Stimulated activated CD8-positive, alpha-beta memory T cell treated with anti-CD3 and anti-CD28 coated beads, Interleukin-15, amount 100 ng/mL, for 4 hours (primary cell): ENCODE data around the gene EGFR.
"Not testable (repeated sequence)": the region's sequence is repeated elsewhere in the genome, so short reads cannot be mapped to it uniquely, and the experiment has no call there.

Experiments
- DNase-seq, 2 donors: peaks; one replicate each; pipeline ENCODE4 v3.0.0-alpha.2; 2020; ENCODE audit warnings: low read depth in 2 of 2

The EGFR gene

GRCh38 chr7:55013851-55014250 lies 5.0 kb upstream of the EGFR start:
- DNase-seq = no peak

- DNase-seq = no peak
Measured at GRCh38 chr7:55016061-55016745, 2.6 kb upstream of the EGFR start.

DNA sequence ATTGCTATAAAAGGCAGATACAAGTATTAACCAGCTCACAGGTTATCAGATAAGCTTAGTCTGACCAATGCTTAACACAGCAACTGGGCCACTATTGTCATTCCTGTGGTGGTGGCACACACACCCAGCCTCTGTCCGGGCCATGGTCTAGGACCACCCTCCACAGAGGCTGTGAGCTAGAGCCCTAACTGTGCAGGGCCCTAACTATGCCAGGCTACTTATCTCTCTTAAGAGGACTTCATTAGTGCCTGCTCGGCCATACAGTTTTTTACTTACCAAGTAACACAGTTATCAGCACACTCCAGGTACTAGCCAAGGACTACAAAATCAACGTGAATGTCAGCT lies 2.1 kb upstream of the EGFR start:
- no peak for DNase-seq

DNA sequence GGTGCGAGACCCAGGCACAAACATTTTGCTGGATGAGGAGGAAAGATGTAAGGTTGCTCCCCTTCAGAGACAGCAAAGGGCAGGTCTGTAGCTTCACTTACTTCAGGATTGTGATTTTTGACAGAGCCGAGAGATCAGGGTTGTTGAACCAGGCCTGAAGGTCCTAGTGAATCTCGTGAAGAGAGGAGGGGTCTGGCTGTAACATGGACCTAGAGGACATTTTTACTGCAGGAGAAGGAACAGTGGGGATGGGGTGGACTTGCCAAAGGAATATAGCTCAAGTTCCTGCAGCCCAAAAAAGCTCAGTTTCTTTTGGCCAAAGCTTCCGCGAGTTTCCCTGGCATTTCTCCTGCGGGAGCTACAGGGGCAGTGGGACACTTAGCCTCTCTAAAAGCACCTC lies 976 bp upstream of the EGFR start:
- no peak for DNase-seq

DNA sequence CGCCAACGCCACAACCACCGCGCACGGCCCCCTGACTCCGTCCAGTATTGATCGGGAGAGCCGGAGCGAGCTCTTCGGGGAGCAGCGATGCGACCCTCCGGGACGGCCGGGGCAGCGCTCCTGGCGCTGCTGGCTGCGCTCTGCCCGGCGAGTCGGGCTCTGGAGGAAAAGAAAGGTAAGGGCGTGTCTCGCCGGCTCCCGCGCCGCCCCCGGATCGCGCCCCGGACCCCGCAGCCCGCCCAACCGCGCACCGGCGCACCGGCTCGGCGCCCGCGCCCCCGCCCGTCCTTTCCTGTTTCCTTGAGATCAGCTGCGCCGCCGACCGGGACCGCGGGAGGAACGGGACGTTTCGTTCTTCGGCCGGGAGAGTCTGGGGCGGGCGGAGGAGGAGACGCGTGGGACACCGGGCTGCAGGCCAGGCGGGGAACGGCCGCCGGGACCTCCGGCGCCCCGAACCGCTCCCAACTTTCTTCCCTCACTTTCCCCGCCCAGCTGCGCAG lies 424 bp downstream of the EGFR start:
- DNase-seq = no peak

DNA sequence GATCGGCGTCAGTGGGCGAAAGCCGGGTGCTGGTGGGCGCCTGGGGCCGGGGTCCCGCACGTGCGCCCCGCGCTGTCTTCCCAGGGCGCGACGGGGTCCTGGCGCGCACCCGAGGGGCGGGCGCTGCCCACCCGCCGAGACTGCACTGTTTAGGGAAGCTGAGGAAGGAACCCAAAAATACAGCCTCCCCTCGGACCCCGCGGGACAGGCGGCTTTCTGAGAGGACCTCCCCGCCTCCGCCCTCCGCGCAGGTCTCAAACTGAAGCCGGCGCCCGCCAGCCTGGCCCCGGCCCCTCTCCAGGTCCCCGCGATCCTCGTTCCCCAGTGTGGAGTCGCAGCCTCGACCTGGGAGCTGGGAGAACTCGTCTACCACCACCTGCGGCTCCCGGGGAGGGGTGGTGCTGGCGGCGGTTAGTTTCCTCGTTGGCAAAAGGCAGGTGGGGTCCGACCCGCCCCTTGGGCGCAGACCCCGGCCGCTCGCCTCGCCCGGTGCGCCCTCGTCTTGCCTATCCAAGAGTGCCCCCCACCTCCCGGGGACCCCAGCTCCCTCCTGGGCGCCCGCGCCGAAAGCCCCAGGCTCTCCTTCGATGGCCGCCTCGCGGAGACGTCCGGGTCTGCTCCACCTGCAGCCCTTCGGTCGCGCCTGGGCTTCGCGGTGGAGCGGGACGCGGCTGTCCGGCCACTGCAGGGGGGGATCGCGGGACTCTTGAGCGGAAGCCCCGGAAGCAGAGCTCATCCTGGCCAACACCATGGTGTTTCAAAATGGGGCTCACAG lies 1.1 kb downstream of the EGFR start:
- DNase-seq = no peak

DNA sequence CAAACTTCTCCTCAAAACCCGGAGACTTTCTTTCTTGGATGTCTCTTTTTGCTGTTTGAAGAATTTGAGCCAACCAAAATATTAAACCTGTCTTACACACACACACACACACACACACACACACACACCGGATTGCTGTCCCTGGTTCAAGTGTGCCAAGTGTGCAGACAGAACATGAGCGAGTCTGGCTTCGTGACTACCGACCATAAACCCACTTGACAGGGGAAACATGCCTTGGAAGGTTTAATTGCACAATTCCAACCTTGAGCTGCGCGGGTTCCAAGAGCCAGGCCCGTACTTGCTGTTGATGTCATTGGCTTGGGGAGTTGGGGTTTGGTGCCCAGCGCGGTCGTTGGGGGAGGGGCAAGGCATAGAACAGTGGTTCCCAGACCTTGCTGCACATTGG lies 1.7 kb downstream of the EGFR start:
- DNase-seq = no peak

- DNase-seq = no peak
Measured at GRCh38 chr7:55021053-55021452, 2.2 kb downstream of the EGFR start.

GRCh38 chr7:55022002-55022985 lies 3.5 kb downstream of the EGFR start:
- no peak for DNase-seq

DNA sequence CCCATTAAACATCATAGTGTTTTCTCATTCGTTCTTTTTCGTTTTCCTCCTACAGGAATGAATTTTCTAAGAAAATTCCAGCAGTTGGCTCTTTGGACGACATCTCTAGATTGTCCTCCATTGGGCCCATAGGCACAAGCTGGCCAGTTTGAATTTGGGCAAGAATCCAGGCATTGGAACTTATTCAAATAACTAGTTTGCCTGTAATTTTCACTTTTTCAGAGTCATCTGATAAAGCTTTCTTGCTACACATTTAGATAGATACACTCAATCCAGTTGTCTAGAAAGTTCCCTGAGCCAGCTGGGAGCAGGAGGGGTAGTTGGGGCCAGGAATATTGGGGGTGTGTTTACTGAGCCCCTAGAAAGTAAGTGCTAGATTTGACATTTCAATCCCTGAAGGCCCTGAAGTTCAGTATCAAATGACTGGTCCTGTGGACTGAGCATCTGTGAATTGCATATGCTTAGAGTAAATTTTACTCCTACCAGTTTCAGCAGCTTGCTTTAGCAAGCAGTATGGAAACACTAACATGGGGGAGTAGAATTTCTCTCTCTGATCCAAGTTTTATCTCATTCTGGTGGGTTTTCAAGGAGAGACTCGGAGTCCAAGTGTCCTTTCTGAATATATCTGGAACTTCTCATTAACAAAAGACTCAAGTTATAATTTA lies 5.2 kb downstream of the EGFR start:
- no peak for DNase-seq

DNA sequence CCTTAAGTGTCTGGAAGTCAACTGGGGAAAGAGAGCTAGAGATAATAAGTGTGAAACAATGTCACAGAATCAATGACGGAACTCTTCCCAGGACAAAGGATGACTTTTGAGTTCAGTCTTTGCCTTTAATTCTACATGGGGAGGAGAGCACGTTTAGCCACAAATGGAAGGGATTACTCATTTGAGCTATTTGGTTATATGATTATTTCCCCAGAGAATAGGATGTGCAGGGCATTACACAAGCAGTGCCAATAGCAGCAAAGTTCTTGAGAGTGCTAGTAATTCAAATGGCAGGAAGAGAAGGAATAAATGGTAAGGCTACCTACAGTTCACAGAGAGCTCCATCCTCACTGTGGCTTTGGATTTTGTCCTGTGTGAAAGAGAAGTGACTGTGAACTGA lies 6.0 kb downstream of the EGFR start:
- no peak for DNase-seq

GRCh38 chr7:55026086-55026790 lies 7.4 kb downstream of the EGFR start:
- DNase-seq = no peak

GRCh38 chr7:55026867-55027490 lies 8.2 kb downstream of the EGFR start:
- no peak for DNase-seq

DNA sequence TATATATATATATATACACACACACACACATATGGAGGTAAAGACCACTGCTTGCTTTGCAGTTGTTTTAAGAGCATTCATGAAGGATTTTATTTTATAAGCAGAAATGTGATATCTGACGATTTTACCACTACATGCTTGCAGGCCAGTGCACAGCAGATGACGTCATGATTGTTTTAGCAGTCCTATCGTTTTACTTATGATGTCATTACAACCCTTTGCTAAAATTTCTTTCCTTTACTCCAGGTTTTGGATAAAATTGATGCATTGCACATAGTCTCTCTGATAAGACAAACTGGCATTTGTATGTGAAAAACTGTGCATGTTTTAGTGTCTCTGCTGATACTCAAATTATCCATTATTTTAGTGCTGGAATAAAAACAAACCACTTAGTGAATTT lies 9.2 kb downstream of the EGFR start:
- DNase-seq = no peak

- no peak for DNase-seq
Measured at GRCh38 chr7:55030314-55030713, 11.5 kb downstream of the EGFR start.

- no peak for DNase-seq
Measured at GRCh38 chr7:55031075-55031474, 12.3 kb downstream of the EGFR start.

- DNase-seq = no peak
Measured at GRCh38 chr7:55032069-55032699, 13.4 kb downstream of the EGFR start.

GRCh38 chr7:55033236-55033846 lies 14.5 kb downstream of the EGFR start:
- DNase-seq = no peak

- DNase-seq = no peak
Measured at GRCh38 chr7:55034776-55035175, 16.0 kb downstream of the EGFR start.

DNA sequence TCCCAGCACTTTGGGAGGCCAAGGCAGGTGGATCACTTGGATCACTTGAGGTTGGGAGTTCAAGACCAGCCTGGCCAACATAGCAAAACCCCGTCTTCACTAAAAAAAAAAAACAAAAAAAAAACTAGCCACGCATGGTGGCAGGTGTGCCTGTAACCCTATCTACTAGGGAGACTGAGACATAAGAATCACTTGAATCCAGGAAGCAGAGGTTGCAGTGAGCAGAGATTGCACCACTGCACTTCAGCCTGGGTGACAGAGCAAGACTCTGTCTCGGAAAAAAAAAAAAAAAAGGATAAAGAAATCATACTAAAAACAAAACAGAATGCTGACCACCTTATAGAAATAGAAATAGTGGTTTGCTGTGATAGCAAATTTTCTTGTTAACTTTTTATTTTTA lies 16.6 kb downstream of the EGFR start:
- DNase-seq = not testable (repeated sequence)
